Central memory CD8-positive, alpha-beta T cell (primary cell): Measurements from ENCODE around the gene C4orf50.

Source experiments
- ATAC-seq: fragments of 150-1000 bp; cut with Tn5 transposase; replicated peaks from 2 replicates; pipeline ENCODE4 v1.10.0; 2022; ENCODE audit warnings: mild to moderate bottlenecking, moderate FRiP score, moderate number of reproducible peaks; ENCODE audit not compliant: poor library complexity, severe bottlenecking; ENCODE audit errors: extremely low read depth
- DNase-seq, 2 donors: peaks; one replicate each; pipeline ENCODE4 v3.0.0; 2021; ENCODE audit warnings: low spot score in 2 of 2
- H3K27ac Mint-ChIP-seq: one replicate; pipeline ENCODE4 v1.8.0; 2022; ENCODE audit warnings: low read depth, mild to moderate bottlenecking, moderate library complexity, mixed read lengths
- H3K27me3 Mint-ChIP-seq: one replicate; pipeline ENCODE4 v1.8.0; 2022; ENCODE audit warnings: mixed read lengths
- H3K36me3 Mint-ChIP-seq: one replicate; pipeline ENCODE4 v1.8.0; 2022; ENCODE audit warnings: mild to moderate bottlenecking, moderate library complexity, mixed read lengths; ENCODE audit not compliant: insufficient read depth
- H3K4me1 Mint-ChIP-seq: one replicate; pipeline ENCODE4 v1.8.0; 2022; ENCODE audit warnings: mixed read lengths
- H3K4me3 Mint-ChIP-seq: one replicate; pipeline ENCODE4 v1.8.0; 2022; ENCODE audit warnings: mild to moderate bottlenecking, moderate library complexity, mixed read lengths
- H3K9me3 Mint-ChIP-seq: one replicate; pipeline ENCODE4 v1.8.0; 2022; ENCODE audit warnings: mixed read lengths

Gene C4orf50

DNA sequence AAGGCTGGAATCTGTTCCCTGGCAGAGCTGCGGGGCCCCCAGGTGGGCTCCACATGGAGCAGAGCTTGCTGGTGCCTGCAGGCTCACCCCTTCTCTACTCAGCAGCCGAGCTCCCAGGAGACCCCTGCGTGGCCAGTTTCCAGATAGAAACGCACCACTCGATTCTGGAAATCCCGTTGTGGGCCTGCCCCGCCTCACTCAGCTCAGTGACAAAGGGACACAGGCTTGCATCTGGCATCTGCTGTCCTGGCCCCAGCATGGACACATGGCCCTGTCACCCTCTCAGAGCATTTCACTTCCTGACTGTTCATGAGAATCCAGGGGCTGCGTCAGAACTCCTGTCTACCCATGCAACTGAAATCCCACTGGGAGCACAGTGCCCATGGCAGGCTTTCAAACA, 20.5 kb upstream of the C4orf50 start:
- H3K27ac Mint-ChIP-seq, result no peak overlapping the region
- no peaks in the 10 kb centered on the region for H3K27me3 Mint-ChIP-seq
- H3K36me3 Mint-ChIP-seq, result peaks cover 4% of the 10 kb centered on the region
- H3K4me1 Mint-ChIP-seq, result peaks cover 6% of the 10 kb centered on the region
- no peak for ATAC-seq
- DNase-seq, result no peak
- no peak overlapping the region for H3K4me3 Mint-ChIP-seq
- H3K9me3 Mint-ChIP-seq, result no peaks in the 10 kb centered on the region

DNA sequence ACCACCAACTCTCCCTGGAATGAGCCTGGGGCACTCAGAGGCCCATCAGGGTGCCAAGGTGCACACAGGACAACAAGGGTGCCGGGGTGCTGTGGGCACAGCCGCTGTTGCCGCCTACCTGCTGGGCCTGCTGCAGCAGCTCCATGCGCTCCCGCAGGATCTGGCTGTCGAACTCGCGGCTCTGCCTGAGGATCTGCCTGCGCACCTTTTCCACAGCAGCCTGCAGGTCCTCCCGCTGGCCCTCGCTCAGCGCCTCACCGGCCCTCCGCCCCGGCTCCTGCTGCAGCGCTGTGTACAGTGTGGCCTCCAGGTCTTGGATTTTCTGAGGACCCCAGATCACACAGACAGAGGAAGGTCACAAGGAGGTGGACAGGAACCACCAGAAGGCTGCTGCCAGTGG, 17.6 kb upstream of the C4orf50 start:
- peaks cover 7% of the 10 kb centered on the region for H3K36me3 Mint-ChIP-seq
- no peaks in the 10 kb centered on the region for H3K4me1 Mint-ChIP-seq
- no peak for DNase-seq
- no peaks in the 10 kb centered on the region for H3K9me3 Mint-ChIP-seq
- no peak overlapping the region for H3K27ac Mint-ChIP-seq
- no peaks in the 10 kb centered on the region for H3K27me3 Mint-ChIP-seq
- ATAC-seq, result no peak
- H3K4me3 Mint-ChIP-seq, result no peak overlapping the region

DNA sequence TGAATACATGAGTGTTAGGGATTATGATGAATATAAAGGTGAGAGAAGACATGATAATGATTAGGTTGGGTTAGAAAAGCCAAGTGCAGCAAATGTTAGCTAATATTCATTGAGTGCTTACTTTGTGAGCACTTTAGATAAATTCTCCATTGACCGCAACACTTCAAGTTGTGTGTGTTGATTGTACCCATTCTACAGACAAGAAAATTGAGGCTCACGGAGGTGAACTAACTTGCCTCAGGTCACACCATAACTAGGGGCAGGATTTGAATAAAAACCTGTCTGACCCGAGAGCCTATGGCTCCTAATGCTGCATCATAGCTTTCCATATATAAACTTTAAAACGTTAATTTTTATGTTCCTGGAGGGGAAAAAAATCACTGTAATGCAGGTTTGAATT, 15.2 kb upstream of the C4orf50 start:
- H3K27ac Mint-ChIP-seq, result no peak overlapping the region
- DNase-seq (no peak), ATAC-seq (no peak)
- H3K36me3 Mint-ChIP-seq, result peaks cover 17% of the 10 kb centered on the region
- no peak overlapping the region for H3K4me3 Mint-ChIP-seq
- no peaks in the 10 kb centered on the region for H3K27me3 Mint-ChIP-seq
- H3K9me3 Mint-ChIP-seq, result no peaks in the 10 kb centered on the region
- H3K4me1 Mint-ChIP-seq, result no peaks in the 10 kb centered on the region

DNA sequence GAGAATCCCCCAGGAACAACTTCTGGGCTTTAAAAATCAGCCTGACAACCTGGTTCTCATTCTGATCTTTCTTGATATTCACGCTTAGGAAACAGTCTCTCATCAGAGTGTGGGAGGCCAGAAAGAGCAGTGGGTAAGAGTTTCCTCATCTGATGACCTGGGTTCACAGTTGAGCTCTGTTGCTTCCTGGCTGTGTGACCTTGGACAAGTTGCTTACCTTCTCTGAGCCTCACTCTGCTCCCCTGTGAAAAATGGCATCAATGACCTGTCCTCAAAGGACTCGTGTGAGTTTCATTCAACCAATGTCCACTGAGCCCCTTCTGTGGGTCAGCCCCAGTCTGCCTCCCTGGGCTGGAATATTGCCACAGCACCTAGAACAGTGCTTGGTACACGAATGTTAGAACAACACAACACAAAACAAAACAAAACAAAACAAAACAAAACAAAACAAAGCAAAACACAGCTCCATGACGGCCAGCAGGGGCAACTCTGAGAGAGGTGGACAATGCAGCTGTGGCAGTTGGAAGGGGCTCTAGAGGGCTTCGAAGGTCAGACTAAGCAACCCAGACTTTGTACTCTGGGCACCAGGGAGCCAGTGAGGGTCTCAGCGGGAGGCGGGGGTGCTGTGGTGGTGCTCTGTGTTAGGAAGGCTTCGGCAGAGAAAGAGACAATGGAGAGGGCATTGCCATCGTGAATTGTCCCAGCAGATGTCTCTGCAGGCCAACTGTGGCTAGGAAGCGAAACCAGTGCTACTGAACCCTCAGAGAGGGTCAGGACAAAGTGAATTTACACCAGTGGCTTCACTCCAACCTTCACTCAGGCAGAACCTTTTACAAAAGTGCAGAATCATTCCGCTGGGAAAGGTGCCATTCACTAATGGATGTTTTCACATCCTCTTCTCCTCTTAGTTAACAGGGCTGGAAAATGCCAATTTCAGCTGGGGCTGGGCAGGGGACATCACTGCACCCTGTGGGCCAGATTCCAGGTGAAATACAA, 14.3 kb upstream of the C4orf50 start:
- no peak for ATAC-seq
- Mint-ChIP-seq H3K4me3 (no peak overlapping the region), H3K36me3 (peaks cover 21% of the 10 kb centered on the region), H3K4me1 (no peaks in the 10 kb centered on the region), H3K27ac (no peak overlapping the region), H3K9me3 (no peaks in the 10 kb centered on the region), H3K27me3 (no peaks in the 10 kb centered on the region)
- no peak for DNase-seq

DNA sequence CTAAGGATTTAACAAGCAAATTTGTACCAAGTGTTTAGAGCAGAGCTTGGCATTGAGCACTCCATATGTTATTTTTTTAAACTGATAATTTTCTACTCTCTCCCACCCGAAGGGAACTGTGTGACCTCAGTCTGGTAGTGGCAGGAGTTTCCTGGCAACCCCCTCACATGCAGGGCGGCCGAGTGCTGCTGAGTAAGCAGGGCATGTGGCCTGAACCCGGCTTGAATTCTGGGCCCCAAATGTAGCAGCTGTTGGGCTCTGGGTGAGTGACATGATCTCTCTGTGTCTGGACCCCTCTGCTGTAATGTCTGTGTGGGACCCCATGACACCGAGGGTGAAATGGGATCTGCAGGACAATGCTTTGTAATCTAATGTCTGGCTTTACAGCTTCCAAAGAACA, 13.6 kb upstream of the C4orf50 start:
- no peak for ATAC-seq
- Mint-ChIP-seq H3K9me3 (no peaks in the 10 kb centered on the region), H3K27ac (no peak overlapping the region), H3K4me3 (no peak overlapping the region), H3K36me3 (peaks cover 21% of the 10 kb centered on the region), H3K27me3 (no peaks in the 10 kb centered on the region), H3K4me1 (no peaks in the 10 kb centered on the region)
- no peak for DNase-seq

DNA sequence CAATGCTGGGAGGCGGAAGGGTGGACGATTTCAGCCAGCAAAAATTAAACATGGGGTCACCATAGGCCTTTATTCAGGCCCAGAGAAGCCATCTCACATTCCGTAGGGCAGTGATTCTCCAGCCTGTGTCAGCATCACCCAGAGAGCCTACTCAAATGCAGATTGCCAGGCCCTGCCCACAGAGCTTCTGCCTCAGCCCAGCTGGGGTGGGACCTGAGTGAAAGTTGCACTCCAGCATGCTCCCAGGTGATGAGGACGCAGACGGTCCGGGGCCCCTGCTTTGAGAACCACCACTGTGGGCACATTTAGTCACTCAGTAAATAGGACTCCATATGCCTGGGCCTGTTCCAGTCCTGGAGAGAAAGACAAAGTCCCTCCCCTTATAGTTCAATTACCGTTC, 12.4 kb upstream of the C4orf50 start:
- H3K36me3 Mint-ChIP-seq, result peaks cover 24% of the 10 kb centered on the region
- DNase-seq (no peak), ATAC-seq (no peak)
- H3K27me3 Mint-ChIP-seq, result no peaks in the 10 kb centered on the region
- H3K4me1 Mint-ChIP-seq, result no peaks in the 10 kb centered on the region
- no peaks in the 10 kb centered on the region for H3K9me3 Mint-ChIP-seq
- no peak overlapping the region for H3K27ac Mint-ChIP-seq
- no peak overlapping the region for H3K4me3 Mint-ChIP-seq

DNA sequence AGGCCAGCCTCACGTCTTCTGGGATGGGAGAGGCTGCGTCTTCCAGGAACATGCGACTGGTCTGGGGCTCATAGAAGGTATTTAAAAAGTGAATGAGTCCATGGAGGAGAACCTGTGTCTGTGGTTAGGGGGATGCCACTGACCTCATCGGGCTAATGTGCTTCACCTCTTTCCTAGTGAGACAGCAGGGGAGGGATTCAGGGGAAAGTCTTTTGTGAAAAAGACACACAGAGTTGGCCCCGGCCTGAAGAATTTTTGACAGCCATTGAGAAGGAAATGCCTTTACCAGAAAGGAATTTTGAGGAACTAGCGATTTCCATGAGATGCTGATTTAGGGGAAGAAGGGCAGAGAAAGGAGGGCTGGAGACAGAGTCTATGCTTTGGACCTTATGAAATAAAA, 11.0 kb upstream of the C4orf50 start:
- no peaks in the 10 kb centered on the region for H3K27me3 Mint-ChIP-seq
- no peak overlapping the region for H3K27ac Mint-ChIP-seq

DNA sequence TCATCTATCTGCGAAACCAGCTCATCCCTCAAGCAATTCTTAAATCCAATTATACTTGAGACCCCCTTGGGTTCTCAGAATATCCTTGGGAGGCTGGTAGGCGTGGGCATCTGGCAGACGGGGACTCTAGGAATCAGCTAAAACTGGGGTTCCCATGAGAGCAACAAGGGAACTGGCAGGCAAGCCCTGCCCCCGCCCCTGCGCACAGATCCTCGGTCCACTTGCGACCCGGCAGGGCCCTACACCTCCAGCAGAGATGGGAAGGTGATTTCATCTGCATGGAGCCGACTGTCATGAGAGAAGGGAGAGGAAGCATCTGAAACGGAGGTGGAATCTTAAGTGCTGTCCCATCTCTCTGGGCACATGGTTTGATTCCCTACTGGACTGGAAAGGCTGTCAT, 9.9 kb upstream of the C4orf50 start:
- Mint-ChIP-seq H3K36me3 (peaks cover 25% of the 10 kb centered on the region), H3K4me3 (no peak overlapping the region), H3K4me1 (no peaks in the 10 kb centered on the region), H3K27me3 (no peaks in the 10 kb centered on the region), H3K27ac (no peak overlapping the region), H3K9me3 (no peaks in the 10 kb centered on the region)
- DNase-seq, result no peak
- ATAC-seq, result no peak

More for the DNA sequence above, 11.0 kb upstream of the C4orf50 start:
- DNase-seq, result no peak
- Mint-ChIP-seq H3K4me3 (no peak overlapping the region), H3K4me1 (no peaks in the 10 kb centered on the region), H3K9me3 (no peaks in the 10 kb centered on the region), H3K36me3 (peaks cover 22% of the 10 kb centered on the region)
- no peak for ATAC-seq

DNA sequence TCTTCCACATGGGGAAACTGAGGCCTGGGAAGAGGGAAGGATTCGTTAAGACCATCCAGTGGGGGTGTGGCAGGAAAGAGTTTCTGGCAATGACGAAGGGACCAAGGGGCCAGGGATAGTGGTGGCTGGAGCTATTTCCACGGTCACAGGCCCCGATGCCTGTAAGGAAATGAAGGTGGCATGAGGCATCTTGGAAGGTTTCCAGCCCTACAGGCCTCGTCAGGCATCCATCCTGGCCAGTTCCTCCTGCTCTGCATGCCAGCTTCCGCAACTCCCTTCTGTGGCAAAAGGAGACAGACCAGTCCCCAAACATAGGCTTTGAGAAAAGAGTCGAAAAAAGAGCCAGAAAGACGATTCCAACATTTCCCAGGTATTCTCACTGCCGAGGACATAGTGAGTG, 9.2 kb upstream of the C4orf50 start:
- Mint-ChIP-seq H3K27ac (no peak overlapping the region), H3K4me1 (no peaks in the 10 kb centered on the region), H3K9me3 (no peaks in the 10 kb centered on the region), H3K4me3 (no peak overlapping the region), H3K27me3 (no peaks in the 10 kb centered on the region), H3K36me3 (peaks cover 20% of the 10 kb centered on the region)
- DNase-seq (no peak), ATAC-seq (no peak)

DNA sequence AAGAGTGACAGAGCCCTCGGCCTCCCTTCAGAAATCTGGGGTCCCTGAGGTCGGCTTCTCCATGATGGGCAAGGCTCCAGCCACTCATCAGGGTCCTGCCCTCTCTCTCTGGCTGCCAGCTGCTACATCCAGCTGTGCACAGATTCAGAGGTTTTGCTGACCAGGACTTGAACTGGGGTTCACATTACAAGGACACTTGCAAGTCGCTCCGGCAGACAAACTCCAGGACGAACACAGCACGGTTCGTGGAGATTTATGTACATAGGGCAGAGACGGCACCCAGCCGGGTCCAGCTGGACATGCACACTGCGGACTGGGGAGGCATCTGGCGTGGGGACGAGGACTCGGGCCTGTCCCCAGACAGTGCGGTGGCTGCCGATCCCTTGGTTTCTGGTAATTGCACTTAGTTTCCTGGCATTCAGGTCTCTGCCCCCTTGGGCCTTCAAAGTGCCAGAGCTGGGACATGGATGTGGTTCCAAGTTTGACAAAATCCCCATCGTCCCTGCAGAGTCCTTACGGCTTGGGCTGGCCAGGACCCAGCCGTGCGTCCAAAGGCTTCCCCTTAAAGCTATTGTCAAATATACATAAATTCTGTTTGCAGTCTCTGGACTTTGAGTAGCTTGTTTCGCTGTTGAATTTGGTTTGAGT, 6.2 kb upstream of the C4orf50 start:
- no peaks in the 10 kb centered on the region for H3K4me1 Mint-ChIP-seq
- H3K9me3 Mint-ChIP-seq, result no peaks in the 10 kb centered on the region
- no peak overlapping the region for H3K4me3 Mint-ChIP-seq
- H3K36me3 Mint-ChIP-seq, result peaks cover 19% of the 10 kb centered on the region
- no peaks in the 10 kb centered on the region for H3K27me3 Mint-ChIP-seq
- no peak overlapping the region for H3K27ac Mint-ChIP-seq
- DNase-seq (no peak), ATAC-seq (no peak)

DNA sequence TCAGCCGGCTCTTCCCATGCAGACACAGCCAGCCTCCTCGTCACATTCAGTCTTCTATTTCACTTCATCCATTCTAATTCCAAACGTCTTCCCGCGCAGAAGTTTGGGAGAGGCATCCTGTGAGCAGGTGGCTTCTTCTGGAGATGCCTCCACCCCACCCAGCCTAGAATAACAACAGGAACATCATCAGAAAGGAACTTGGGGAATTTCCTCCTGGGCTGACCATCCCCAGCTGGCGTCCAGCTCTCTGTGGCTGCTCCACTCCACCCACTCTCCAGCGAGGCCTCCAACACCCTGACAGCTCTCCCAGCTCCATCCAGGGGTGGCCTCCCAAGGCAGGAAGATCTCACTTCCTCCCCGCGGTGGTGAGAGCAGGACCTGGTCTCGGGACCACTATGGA, 5.5 kb upstream of the C4orf50 start:
- no peak for ATAC-seq
- DNase-seq, result no peak
- Mint-ChIP-seq H3K36me3 (peaks cover 12% of the 10 kb centered on the region), H3K4me1 (peaks cover 6% of the 10 kb centered on the region), H3K27me3 (no peaks in the 10 kb centered on the region), H3K4me3 (no peak overlapping the region), H3K27ac (no peak overlapping the region), H3K9me3 (no peaks in the 10 kb centered on the region)

DNA sequence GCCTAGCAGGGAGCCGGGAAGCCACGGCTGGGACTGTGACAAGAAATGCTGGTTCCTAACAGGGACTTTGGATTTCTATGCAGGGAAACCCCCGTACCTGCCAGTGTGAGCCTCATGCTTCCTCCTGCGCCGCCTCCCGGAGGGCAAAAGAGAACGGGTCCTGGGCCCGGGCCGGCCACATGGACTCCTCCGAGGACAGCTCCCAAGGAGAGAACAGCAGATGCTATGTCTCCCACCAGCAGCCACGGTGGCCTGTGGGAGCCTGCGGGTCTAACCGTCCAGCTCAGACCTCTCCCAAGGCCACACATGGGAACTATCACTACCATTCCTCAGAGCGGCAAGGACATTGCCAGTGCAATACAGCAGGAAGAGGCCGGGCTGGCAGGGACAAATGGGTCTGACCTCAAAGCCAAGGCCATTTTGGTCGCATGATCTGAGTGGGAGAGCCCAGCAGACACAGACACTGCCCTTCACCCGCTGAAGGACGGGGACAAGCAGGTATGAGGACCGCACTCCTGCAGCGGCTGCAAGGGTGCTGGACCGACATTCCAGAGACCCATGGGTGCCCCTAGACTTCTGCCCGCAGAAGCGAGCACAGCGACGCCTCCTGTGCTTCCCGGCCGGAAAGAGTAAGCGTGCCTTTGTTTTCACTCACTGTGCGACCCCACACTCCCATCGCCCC, 4.5 kb upstream of the C4orf50 start:
- peaks cover 8% of the 10 kb centered on the region for H3K36me3 Mint-ChIP-seq
- no peak for ATAC-seq
- H3K27ac Mint-ChIP-seq, result no peak overlapping the region
- peaks cover 6% of the 10 kb centered on the region for H3K4me1 Mint-ChIP-seq
- DNase-seq, result no peak
- H3K9me3 Mint-ChIP-seq, result no peaks in the 10 kb centered on the region
- H3K27me3 Mint-ChIP-seq, result no peaks in the 10 kb centered on the region
- H3K4me3 Mint-ChIP-seq, result no peak overlapping the region
